HG03439 (cell line): ENCODE data around the gene AKAP7.
"Not testable (repeated sequence)": the region's sequence is repeated elsewhere in the genome, so short reads cannot be mapped to it uniquely, and the experiment has no call there.

ENCODE experiments used
- ATAC-seq: cut with Tn5 transposase; IDR thresholded peaks from one replicate; pipeline ENCODE4 v1.9.1; 2021; ENCODE audit warnings: mild to moderate bottlenecking, moderate library complexity; ENCODE audit not compliant: unreplicated experiment

AKAP7 gene

GRCh38 chr6:131288214-131288613 is 152.9 kb downstream of the AKAP7 start:
- no peak for ATAC-seq

- no peak for ATAC-seq
These were observed 155.7 kb downstream of the AKAP7 start for GRCh38 chr6:131290955-131291354.

DNA sequence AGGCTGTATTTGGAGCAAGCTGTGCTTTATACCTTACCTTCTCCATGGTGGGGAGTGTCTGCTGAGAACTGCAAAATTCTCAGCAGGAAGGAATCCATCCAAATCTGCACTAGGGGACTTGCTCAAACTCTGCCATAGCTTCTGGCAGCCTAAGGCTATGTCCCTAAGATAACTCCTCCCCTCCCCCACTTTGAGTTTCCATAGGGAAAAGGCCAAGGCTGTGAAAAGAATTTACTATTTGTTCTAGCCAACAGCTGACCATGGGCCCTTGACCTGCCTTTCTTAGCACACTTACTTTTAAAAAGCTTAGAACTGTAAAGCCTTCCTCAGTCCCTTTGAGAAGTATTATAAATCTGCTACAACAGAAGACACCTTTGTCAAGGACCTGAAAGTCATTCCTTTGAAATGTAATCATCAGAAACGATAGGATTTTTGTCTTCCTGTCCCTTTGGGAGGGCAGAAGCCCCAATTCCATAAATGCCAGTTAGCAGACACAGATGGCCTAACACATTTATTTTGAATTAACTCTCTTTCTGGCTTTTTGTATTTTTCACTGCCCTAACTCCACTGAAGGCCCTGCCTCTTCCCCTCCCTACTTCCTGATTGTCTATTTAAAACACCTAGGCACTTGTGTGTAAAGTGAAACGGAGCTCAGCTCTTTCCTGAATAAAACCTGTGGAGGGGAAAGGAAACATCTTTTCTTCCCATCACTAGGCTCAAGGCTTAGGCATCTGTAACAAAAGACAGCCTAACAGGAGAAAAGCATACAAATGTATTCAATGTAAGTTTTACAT is 157.1 kb downstream of the AKAP7 start:
- ATAC-seq: no peak

DNA sequence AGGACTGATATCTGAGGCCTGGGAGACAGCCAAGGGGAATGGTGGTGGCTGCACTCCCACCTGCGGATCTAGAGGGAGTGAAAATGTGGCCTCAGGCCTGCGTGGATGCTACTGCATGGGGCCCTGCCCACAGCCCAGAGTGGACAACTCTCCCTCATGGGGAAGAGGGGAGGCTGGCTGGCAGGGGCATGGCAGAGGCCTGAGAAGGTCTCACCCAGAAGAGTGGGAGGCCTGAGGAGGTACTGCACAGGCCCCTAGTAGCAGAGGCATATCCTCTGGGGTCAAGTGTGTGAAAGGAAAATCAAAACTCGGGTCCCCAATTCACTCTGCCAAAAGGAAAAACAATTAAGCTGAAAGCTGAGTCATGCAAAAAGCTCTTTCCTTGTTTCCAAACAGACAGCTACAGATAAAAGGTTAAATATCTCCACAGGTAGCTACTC is 158.2 kb downstream of the AKAP7 start:
- no peak for ATAC-seq

DNA sequence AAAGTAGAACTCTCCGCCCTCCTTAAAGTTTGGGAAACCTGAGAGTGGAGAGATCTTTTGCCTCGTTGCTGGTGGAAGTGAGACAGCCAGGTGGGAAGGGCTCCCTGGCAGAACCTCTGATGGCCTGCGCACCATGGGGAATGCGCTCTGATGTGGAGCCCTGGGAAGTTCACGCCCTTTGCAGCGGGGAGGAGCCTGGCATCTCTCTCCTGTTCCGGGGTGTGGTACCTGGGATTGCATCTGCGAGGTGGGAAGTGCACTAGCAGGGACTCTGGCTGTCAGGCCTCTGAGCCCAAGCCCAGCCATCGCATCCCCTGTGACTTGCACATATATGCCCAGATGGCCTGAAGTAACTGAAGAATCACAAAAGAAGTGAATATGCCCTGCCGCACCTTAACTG is 159.8 kb downstream of the AKAP7 start:
- no peak for ATAC-seq

GRCh38 chr6:131300826-131301225 is 165.6 kb downstream of the AKAP7 start:
- ATAC-seq: not testable (repeated sequence)

DNA sequence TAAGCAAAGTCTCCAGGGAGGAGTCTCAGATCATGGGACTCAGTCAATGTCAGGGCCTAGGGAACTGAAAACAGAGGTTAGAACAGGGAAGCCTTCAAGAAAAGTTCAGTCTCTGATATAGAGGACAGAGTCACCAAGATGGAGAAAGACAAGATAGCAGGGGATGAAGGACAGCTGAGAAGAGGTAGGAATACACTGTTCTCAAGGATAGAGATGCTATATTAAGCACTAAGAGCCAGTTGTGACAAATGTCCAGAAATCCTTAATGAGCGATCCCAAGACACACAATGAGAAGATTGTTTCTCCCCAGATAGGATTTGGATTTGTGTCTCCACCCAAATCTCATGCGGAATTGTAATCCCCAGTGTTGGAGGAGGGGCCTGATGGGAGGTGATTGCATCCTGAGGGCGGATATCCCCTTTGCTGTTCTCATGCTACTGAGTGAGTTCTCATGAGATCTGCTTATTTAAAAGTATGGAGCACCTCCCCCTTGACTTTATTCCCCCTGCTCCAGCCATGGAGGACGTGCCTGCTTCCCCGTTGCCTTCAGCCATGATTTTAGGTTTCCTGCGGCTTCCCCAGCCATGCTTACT is 168.2 kb downstream of the AKAP7 start:
- no peak for ATAC-seq

GRCh38 chr6:131305037-131305850 is 170.0 kb downstream of the AKAP7 start:
- no peak for ATAC-seq

GRCh38 chr6:131309437-131309836 is 174.2 kb downstream of the AKAP7 start:
- no peak for ATAC-seq

DNA sequence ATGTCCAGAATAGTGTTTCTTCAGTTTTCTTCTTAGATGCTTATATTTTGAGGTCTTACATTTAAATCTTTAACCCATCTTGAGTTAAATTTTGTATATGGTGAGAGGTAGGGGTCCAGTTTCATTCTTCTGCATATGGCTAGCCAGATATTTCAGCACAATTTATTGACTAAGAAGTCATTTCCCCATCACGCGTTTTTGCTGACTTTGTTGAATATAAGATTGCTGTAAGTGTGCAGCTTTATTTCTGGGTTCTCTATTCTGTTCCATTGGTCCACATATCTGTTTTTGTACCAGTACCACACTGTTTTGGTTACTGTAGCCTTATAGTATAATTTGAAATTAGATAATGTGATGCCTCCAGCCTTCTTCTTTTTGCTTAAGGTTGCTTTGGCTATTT is 179.6 kb downstream of the AKAP7 start:
- ATAC-seq: no peak

GRCh38 chr6:131316654-131317053 is 181.4 kb downstream of the AKAP7 start:
- no peak for ATAC-seq

- no peak for ATAC-seq
These were observed 182.2 kb downstream of the AKAP7 start for GRCh38 chr6:131317516-131317915.

GRCh38 chr6:131321589-131321988 is 186.3 kb downstream of the AKAP7 start:
- no peak for ATAC-seq

GRCh38 chr6:131322125-131322524 is 186.9 kb downstream of the AKAP7 start:
- ATAC-seq: no peak

DNA sequence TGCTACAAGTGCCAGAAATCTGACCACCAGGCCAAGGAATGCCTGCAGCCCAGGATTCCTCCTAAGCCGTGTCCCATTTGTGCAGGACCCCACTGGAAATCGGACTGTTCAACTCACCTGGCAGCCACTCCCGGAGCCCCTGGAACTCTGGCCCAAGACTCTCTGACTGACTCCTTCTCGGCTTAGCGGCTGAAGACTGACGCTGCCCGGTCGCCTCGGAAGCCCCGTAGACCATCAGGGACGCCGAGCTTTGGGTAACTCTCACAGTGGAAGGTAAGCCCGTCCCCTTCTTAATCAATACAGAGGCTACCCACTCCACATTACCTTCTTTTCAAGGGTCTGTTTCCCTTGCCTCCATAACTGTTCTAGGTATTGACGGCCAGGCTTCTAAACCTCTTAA is 190.4 kb downstream of the AKAP7 start:
- not testable (repeated sequence) for ATAC-seq

DNA sequence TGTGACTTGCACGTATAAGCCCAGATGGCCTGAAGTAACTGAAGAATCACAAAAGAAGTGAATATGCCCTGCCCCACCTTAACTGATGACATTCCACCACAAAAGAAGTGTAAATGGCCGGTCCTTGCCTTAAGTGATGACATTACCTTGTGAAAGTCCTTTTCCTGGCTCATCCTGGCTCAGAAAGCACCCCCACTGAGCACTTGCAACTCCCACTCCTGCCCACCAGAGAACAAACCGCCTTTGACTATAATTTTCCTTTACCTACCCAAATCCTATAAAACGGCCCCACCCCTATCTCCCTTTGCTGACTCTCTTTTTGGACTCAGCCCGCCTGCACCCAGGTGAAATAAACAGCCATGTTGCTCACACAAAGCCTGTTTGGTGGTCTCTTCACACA is 193.5 kb downstream of the AKAP7 start:
- ATAC-seq: not testable (repeated sequence)

DNA sequence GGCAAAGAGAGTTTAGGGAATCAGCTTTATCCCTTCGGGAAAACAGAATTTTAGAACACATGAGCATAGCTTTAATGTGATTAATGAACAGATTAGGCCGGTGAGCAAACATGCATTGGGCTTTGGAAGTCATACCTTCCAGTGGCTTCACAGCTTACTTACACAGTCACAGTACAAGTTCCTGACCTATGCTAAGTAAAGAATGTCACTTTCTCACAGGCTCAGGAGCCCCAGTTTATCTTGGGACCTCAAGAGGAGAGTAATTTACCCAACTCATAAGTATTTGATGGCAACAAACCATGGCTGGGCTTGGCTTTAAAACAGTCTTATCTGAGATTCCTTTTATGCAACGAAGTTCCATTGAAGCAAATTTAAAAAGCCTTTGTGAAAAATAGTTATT is 195.9 kb downstream of the AKAP7 start:
- ATAC-seq: no peak

- ATAC-seq: no peak
These were observed 196.9 kb downstream of the AKAP7 start for GRCh38 chr6:131331873-131332781.
